ENCODE measurements around the gene AVPR1B. TPM values are rescaled to one million over a fixed set of nuclear protein-coding genes. Genes with fewer than 3 reads are reported as not detected.

AVPR1B gene
- total RNA-seq, 1 donor from 2014 or later: not detected

GRCh38 chr1:206101351-206102045 lies 15.7 kb downstream of the AVPR1B start:
- H3K4me3 ChIP-seq (ENCODE audit: low read depth, low read length): no peak overlapping the region
- no peak for DNase-seq (ENCODE audit: low read depth)
- TF ChIP-seq CTCF (conservative IDR thresholded peaks at IDR 0.05; ENCODE audit: low read depth, low read length): no peak

- TF ChIP-seq CTCF (conservative IDR thresholded peaks at IDR 0.05; ENCODE audit: low read depth, low read length): no peak
- DNase-seq (ENCODE audit: low read depth): no peak
- no peak overlapping the region for H3K4me3 ChIP-seq (ENCODE audit: low read depth, low read length)
These were observed 16.9 kb downstream of the AVPR1B start for GRCh38 chr1:206100226-206100815.

GRCh38 chr1:206098242-206098919 lies 18.8 kb downstream of the AVPR1B start:
- no peak for DNase-seq (ENCODE audit: low read depth)
- H3K4me3 ChIP-seq (ENCODE audit: low read depth, low read length): no peak overlapping the region
- no peak for TF ChIP-seq CTCF (conservative IDR thresholded peaks at IDR 0.05; ENCODE audit: low read depth, low read length)

- no peak for TF ChIP-seq CTCF (conservative IDR thresholded peaks at IDR 0.05; ENCODE audit: low read depth, low read length)
- no peak overlapping the region for H3K4me3 ChIP-seq (ENCODE audit: low read depth, low read length)
These were observed 19.8 kb downstream of the AVPR1B start for GRCh38 chr1:206097381-206097780.

GRCh38 chr1:206094024-206094423 lies 23.2 kb downstream of the AVPR1B start:
- no peak overlapping the region for H3K4me3 ChIP-seq (ENCODE audit: low read depth, low read length)
- no peak for DNase-seq (ENCODE audit: low read depth)
- no peak for TF ChIP-seq CTCF (conservative IDR thresholded peaks at IDR 0.05; ENCODE audit: low read depth, low read length)

More at GRCh38 chr1:206097381-206097780, 19.8 kb downstream of the AVPR1B start:
- DNase-seq (ENCODE audit: low read depth): no peak

GRCh38 chr1:206089341-206089740 lies 27.8 kb downstream of the AVPR1B start:
- DNase-seq (ENCODE audit: low read depth): no peak
- H3K4me3 ChIP-seq (ENCODE audit: low read depth, low read length): no peak overlapping the region
- TF ChIP-seq CTCF (conservative IDR thresholded peaks at IDR 0.05; ENCODE audit: low read depth, low read length): no peak
